Measurements from ENCODE around the gene KLHL2. TPM values are rescaled to one million over a fixed set of nuclear protein-coding genes. Genes with fewer than 3 reads are reported as not detected.
"Not testable (repeated sequence)": the region's sequence is repeated elsewhere in the genome, so short reads cannot be mapped to it uniquely, and the experiment has no call there.

KLHL2 gene
- total RNA-seq, 4 donors from 2014 or later = 3.6 to 7.9 (median 6.4) TPM

- Histone ChIP-seq H3K4me1 (no peaks in the 10 kb centered on the region), H3K4me3 (no peak overlapping the region), H3K36me3 (no peaks in the 10 kb centered on the region), H3K27ac (no peak overlapping the region), H3K27me3 (no peaks in the 10 kb centered on the region), H3K9me3 (no peaks in the 10 kb centered on the region)
- TF ChIP-seq CTCF (IDR thresholded peaks at IDR 0.05 in 4 of 5, conservative IDR thresholded peaks at IDR 0.05 in 1 of 5) (no peak), POLR2A (IDR thresholded peaks at IDR 0.05) (no peak)
- in situ Hi-C loops (cut with MboI; ENCODE audit: low sequenced_read_pairs in 4 of 4) = no loop called here
- ATAC-seq (no peak), DNase-seq (no peak)
- intact Hi-C loops (cut with DNase I; ENCODE audit: low total_unique reads) = no loop called here
Measured at GRCh38 chr4:165184220-165184619, 23.1 kb upstream of the KLHL2 start.

GRCh38 chr4:165184998-165185397 is 22.4 kb upstream of the KLHL2 start:
- not testable (repeated sequence) for ATAC-seq

GRCh38 chr4:165185448-165185847 is 21.9 kb upstream of the KLHL2 start:
- DNase-seq (no peak), ATAC-seq (no peak)
- H3K36me3 ChIP-seq = no peaks in the 10 kb centered on the region
- no peaks in the 10 kb centered on the region for H3K9me3 ChIP-seq
- no peaks in the 10 kb centered on the region for H3K27me3 ChIP-seq
- H3K4me3 ChIP-seq = no peak overlapping the region
- in situ Hi-C loops (cut with MboI; ENCODE audit: low sequenced_read_pairs in 4 of 4) = no loop called here
- no peak overlapping the region for H3K27ac ChIP-seq
- TF ChIP-seq POLR2A (IDR thresholded peaks at IDR 0.05) (no peak), CTCF (IDR thresholded peaks at IDR 0.05 in 4 of 5, conservative IDR thresholded peaks at IDR 0.05 in 1 of 5) (no peak)
- H3K4me1 ChIP-seq = no peaks in the 10 kb centered on the region
- intact Hi-C loops (cut with DNase I; ENCODE audit: low total_unique reads) = no loop called here

More at GRCh38 chr4:165184998-165185397, 22.4 kb upstream of the KLHL2 start:
- H3K27me3 ChIP-seq; intact Hi-C loops (cut with DNase I; ENCODE audit: low total_unique reads); H3K36me3 ChIP-seq; H3K4me1 ChIP-seq; H3K9me3 ChIP-seq; H3K4me3 ChIP-seq; DNase-seq; H3K27ac ChIP-seq; in situ Hi-C loops (cut with MboI; ENCODE audit: low sequenced_read_pairs in 4 of 4): not testable (repeated sequence)

- H3K27ac ChIP-seq = no peak overlapping the region
- DNase-seq (no peak), ATAC-seq (no peak)
- in situ Hi-C loops (cut with MboI; ENCODE audit: low sequenced_read_pairs in 4 of 4) (no loop called here), intact Hi-C loops (cut with DNase I; ENCODE audit: low total_unique reads) (no loop called here)
- no peak overlapping the region for H3K4me3 ChIP-seq
- no peaks in the 10 kb centered on the region for H3K4me1 ChIP-seq
- H3K9me3 ChIP-seq = no peaks in the 10 kb centered on the region
- no peaks in the 10 kb centered on the region for H3K36me3 ChIP-seq
- H3K27me3 ChIP-seq = no peaks in the 10 kb centered on the region
- TF ChIP-seq POLR2A (IDR thresholded peaks at IDR 0.05) (no peak), CTCF (IDR thresholded peaks at IDR 0.05 in 4 of 5, conservative IDR thresholded peaks at IDR 0.05 in 1 of 5) (no peak)
Measured at GRCh38 chr4:165190591-165191347, 16.6 kb upstream of the KLHL2 start.

- intact Hi-C loops (cut with DNase I; ENCODE audit: low total_unique reads) = no loop called here
- no peak for ATAC-seq
- TF ChIP-seq POLR2A (IDR thresholded peaks at IDR 0.05) = no peak
- TF ChIP-seq CTCF (IDR thresholded peaks at IDR 0.05 in 4 of 5, conservative IDR thresholded peaks at IDR 0.05 in 1 of 5) = no peak
- H3K27ac ChIP-seq = no peak overlapping the region
- in situ Hi-C loops (cut with MboI; ENCODE audit: low sequenced_read_pairs in 4 of 4) = no loop called here
- H3K4me3 ChIP-seq = no peak overlapping the region
- no peaks in the 10 kb centered on the region for H3K36me3 ChIP-seq
- no peak for DNase-seq
- no peaks in the 10 kb centered on the region for H3K9me3 ChIP-seq
- no peaks in the 10 kb centered on the region for H3K27me3 ChIP-seq
- no peaks in the 10 kb centered on the region for H3K4me1 ChIP-seq
Measured at GRCh38 chr4:165191348-165191656, 16.1 kb upstream of the KLHL2 start.
